ENCODE data around the gene B4GALT1. TPM values are rescaled to one million over a fixed set of nuclear protein-coding genes. Genes with fewer than 3 reads are reported as not detected.

The B4GALT1 gene
- total and polyA plus RNA-seq, 2 of the 8 experiments (the other 6 are each of a cell fraction or from before 2014, with no cell fraction given), result 12.8 to 18.2 TPM

DNA sequence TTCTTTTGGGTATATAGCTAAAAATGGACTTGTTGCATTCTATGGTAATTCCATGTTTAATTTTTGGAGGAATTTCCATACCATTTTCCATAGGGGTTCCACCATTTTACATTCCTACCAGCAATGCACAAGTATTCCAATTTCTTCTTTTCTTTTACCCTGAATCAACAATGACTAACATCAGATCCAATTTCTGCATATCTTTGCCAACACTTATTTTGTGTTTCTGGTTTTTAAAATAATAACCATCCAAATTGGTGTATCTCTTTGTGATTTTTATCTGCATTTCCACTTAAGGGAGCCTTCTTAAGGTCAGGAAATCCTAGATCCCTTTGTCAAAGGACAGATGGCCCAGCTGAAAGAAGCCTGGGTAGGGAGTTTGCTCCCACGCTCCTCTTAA lies 61.2 kb downstream of the B4GALT1 start (continued):
- TF ChIP-seq, protein P1, sequence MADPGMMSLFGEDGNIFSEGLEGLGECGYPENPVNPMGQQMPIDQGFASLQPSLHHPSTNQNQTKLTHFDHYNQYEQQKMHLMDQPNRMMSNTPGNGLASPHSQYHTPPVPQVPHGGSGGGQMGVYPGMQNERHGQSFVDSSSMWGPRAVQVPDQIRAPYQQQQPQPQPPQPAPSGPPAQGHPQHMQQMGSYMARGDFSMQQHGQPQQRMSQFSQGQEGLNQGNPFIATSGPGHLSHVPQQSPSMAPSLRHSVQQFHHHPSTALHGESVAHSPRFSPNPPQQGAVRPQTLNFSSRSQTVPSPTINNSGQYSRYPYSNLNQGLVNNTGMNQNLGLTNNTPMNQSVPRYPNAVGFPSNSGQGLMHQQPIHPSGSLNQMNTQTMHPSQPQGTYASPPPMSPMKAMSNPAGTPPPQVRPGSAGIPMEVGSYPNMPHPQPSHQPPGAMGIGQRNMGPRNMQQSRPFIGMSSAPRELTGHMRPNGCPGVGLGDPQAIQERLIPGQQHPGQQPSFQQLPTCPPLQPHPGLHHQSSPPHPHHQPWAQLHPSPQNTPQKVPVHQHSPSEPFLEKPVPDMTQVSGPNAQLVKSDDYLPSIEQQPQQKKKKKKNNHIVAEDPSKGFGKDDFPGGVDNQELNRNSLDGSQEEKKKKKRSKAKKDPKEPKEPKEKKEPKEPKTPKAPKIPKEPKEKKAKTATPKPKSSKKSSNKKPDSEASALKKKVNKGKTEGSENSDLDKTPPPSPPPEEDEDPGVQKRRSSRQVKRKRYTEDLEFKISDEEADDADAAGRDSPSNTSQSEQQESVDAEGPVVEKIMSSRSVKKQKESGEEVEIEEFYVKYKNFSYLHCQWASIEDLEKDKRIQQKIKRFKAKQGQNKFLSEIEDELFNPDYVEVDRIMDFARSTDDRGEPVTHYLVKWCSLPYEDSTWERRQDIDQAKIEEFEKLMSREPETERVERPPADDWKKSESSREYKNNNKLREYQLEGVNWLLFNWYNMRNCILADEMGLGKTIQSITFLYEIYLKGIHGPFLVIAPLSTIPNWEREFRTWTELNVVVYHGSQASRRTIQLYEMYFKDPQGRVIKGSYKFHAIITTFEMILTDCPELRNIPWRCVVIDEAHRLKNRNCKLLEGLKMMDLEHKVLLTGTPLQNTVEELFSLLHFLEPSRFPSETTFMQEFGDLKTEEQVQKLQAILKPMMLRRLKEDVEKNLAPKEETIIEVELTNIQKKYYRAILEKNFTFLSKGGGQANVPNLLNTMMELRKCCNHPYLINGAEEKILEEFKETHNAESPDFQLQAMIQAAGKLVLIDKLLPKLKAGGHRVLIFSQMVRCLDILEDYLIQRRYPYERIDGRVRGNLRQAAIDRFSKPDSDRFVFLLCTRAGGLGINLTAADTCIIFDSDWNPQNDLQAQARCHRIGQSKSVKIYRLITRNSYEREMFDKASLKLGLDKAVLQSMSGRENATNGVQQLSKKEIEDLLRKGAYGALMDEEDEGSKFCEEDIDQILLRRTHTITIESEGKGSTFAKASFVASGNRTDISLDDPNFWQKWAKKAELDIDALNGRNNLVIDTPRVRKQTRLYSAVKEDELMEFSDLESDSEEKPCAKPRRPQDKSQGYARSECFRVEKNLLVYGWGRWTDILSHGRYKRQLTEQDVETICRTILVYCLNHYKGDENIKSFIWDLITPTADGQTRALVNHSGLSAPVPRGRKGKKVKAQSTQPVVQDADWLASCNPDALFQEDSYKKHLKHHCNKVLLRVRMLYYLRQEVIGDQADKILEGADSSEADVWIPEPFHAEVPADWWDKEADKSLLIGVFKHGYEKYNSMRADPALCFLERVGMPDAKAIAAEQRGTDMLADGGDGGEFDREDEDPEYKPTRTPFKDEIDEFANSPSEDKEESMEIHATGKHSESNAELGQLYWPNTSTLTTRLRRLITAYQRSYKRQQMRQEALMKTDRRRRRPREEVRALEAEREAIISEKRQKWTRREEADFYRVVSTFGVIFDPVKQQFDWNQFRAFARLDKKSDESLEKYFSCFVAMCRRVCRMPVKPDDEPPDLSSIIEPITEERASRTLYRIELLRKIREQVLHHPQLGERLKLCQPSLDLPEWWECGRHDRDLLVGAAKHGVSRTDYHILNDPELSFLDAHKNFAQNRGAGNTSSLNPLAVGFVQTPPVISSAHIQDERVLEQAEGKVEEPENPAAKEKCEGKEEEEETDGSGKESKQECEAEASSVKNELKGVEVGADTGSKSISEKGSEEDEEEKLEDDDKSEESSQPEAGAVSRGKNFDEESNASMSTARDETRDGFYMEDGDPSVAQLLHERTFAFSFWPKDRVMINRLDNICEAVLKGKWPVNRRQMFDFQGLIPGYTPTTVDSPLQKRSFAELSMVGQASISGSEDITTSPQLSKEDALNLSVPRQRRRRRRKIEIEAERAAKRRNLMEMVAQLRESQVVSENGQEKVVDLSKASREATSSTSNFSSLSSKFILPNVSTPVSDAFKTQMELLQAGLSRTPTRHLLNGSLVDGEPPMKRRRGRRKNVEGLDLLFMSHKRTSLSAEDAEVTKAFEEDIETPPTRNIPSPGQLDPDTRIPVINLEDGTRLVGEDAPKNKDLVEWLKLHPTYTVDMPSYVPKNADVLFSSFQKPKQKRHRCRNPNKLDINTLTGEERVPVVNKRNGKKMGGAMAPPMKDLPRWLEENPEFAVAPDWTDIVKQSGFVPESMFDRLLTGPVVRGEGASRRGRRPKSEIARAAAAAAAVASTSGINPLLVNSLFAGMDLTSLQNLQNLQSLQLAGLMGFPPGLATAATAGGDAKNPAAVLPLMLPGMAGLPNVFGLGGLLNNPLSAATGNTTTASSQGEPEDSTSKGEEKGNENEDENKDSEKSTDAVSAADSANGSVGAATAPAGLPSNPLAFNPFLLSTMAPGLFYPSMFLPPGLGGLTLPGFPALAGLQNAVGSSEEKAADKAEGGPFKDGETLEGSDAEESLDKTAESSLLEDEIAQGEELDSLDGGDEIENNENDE (IDR thresholded peaks at IDR 0.05; ENCODE audit: insufficient replicate concordance, low read length), result no peak
- TF ChIP-seq ZNF274 (IDR thresholded peaks at IDR 0.05; ENCODE audit: borderline replicate concordance, extremely low read depth, low read length), result no peak
- TF ChIP-seq POU5F1 (IDR thresholded peaks at IDR 0.05; ENCODE audit: low read depth, low read length), result no peak
- no peak for TF ChIP-seq SP4 (IDR thresholded peaks at IDR 0.05; ENCODE audit: low read length)
